ENCODE measurements around the gene HSBP1.

The HSBP1 gene

DNA sequence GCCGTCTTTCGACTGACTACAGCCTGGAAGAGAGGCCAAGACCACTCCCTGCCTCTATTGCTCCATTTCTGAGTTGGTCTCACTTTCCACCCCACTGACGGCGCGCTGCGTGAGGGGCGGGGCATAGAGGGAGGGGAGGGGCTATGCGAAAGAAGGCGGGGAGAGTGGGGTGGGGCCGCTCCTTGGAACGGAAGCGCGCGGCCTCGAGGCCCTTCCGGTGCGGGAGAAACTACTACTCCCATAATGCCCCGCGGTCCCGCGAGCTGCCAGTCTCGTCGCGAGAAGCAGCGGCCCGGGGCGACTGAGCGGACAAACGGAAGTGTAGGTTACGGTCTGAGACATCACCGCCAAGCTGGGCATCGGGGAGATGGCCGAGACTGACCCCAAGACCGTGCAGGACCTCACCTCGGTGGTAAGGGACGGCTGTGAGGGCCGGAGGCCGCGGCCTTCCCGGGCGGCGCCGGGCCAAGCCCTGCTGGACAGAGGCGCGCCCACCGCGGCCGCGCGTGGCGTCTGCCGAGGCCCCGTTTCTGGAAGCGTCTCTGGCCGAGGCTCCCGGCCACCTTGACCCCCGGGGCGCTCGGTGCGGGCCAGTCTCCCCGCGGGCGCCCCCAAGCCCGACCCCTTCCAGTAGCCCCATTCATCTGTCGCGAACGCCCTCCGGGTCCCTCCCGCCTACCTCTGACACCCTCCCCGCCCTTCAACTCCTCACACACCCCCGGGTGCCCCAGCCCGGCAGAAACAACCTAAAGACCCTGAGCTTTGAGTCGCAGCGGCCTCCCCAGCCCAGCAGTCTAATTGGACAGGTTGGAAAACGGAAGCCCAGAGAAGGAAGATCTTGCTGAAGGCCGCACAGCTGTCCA lies at the start of gene HSBP1:
TSS of gene HSBP1 (plus strand) at position 269 of the 863 bp plus-strand sequence. CDS start at position 368, 99 bp downstream.
- peak; percentile 96 for DNase-seq (ENCODE audit: low read depth, low spot score)

DNA sequence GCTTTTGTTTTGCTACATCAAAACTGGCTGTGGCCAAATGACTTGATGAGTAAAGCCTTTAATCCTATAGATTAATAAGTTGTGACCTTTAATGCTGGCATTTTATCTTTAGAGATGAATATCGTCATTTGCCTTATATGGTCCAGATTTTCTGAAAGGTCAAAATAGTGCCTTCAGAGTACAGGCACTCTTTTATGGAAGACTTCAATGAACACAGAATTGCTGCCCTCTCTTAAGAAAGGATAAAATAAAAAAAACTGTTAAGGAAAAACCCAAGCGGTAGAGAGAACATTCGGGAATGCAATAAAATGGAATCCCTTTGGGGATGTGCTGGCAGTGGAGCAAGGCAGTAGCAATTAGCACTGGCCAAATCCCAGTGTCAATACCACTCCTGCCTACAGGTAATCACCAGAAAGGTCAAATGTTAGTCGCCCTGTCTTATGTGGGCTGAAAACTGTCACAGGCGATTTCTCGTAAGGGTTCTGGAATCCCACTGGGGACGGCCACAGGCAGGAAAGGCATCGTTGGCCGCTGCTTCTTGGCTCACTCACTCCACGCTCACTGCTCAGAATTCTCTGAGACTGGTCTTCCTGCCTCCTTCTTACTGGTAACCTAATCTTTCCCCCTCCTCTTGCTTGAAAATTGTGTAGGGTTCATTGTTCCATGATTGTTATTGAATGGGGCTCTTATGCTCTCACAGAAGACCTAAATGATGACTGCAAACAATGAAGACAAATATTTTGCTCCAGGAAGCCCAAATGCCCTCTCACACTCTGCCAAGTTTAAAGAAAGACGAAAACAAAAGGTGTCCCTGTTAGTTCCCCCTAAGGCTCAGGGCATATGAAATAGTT lies 45.4 kb upstream of the HSBP1 start:
- no peak for DNase-seq (ENCODE audit: low read depth, low spot score)

DNA sequence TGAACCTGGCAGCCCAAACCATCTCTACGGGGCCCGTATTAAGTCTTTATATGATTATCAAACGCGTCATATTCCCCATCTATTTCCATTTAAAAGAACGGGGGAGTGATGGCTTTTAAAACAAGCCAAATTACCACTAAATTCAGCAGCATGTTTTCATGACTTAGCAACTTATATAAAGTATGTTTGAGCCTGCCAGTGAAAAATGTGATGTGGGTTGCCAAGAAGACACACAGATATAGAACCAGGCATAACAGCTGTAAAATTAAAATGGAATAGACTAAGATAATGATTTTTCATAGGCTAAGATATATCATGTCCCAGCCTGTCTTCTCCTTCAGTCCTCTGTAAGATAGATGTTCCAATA lies 44.8 kb upstream of the HSBP1 start:
- DNase-seq (ENCODE audit: low read depth, low spot score), result no peak

DNA sequence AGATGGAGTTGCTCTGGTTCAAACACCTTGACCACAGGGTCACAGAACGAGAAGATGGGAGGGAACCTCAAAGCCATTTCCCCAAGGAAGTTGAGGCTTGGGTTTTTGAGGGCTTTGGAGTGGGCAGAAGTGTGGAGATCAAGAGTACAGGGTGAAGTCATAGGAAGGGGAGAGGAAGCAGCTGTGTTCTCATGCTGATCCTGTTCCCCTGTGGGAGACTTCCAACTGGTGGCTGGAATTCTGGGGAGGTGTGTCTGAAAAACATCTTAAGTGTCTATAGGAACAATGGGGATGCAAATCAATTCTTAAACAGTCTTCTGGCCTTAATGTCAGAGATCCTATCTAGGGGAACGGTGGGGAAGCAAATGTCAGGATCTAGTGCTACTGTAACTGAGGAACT lies 38.8 kb upstream of the HSBP1 start:
- DNase-seq (ENCODE audit: low read depth, low spot score), result no peak

DNA sequence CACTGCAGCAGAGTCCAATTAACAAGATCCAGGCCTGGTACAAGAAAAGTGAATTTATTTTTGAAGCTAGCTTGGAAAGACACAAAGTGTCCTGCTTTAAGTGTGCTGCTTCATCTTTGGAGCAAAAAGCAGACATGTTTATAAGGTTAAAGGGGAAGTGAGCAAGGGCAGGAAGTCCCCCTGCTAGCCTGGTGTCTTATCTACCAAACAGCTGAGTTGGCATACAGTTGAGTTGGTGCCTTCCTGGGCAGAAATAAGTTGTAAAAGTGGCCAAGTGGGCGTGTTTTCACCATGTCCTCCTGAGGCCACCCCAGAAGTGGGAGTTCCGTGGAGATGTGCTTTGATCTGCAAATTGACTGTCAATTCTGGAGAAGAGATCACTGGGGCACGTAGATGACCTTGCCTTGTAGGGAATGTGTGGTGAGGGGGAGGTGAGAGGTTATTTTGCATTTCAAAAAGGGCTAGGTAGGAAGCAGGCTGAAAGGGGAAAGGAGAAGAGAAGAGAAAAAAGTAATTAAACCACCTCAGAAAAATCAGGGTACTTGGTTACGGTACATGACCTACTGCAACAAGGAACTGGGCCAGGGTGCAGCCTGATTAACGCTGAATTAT lies 38.3 kb upstream of the HSBP1 start:
- DNase-seq (ENCODE audit: low read depth, low spot score), result no peak

DNA sequence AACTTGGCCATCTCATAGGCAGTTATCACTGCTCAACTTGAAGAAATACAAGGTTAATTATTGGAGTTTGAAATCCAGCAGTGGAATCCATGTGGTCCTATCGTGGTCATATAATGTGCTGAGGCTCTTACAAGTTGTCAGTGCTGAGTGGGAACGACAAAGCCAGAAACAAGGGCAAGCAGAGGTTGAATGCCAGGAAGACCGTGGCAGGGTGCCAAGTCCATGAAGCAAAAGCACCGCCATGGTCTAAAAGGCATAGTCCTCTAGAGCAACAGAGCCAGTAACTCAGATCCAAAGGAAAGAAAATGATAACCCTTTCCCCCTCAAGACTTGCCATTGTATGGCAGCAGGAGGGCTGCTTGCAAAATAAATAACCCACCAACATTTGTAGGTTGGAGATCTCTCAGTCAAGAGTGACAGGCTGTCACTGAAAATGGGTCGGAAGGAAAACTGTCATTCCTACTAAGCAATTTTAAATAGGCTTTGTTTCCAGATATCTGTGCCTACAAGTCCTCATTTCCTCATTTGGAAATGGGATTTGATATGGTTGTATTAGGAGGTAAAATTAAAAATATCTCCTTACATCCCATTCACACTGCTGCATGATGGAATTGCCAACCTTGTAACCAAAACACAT lies 36.4 kb upstream of the HSBP1 start:
- DNase-seq (ENCODE audit: low read depth, low spot score), result peak; percentile 48

DNA sequence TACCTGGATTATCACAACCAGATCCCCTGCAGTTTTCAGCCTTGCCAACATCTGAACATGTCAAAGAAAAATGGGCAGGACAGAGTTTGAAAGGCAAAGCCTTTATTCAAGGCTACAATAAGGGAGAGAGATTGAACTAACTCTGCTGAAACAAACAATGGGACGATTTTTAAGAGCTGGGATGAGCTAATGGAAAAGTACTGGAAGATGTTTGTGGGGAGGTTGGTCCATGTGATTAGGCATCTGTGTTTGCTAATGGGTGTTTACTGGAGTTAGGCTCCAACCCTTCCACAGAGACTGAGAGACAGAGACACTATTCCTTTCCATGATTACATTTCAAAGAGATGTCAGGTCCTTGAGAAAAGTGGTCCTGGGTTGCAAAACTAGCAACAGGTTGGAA lies 35.0 kb upstream of the HSBP1 start:
- no peak for DNase-seq (ENCODE audit: low read depth, low spot score)

DNA sequence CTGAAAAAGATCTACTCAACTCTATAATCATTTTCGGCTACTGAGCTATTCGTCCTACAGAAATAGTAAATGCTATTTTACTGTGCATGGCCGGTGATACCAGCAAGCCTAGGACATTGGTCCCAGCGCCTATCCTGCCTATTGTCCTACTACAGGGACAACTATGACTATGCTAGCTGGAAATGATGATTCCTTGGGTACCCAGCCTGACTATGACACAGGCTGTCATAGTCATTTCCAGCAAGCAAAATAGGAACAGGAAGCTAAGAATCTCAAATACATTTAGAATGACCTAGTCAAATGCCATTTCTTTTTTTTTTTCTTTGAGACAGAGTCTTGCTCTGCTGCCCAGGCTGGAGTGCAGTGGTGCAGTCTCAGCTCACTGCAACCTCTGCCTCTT lies 33.7 kb upstream of the HSBP1 start:
- no peak for DNase-seq (ENCODE audit: low read depth, low spot score)

DNA sequence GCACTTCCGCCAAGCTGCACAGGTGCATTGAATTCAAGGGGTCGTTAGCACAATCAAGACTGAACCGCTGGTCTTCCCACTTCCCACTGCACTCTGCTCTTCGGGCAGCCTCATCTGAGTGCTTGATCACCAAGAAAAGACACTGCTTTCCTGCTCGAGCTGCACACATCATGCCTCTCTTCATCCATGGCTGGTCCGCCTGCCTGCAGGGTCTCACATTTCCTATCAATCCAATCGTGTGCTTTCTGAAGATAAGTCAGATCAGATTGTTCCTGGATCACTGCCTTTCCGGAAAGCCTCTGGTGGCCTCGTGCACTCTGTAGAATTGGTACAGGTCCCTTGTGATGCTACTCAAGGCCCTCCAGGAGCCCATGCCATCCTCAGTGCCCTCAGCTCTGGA lies 30.8 kb upstream of the HSBP1 start:
- no peak for DNase-seq (ENCODE audit: low read depth, low spot score)

DNA sequence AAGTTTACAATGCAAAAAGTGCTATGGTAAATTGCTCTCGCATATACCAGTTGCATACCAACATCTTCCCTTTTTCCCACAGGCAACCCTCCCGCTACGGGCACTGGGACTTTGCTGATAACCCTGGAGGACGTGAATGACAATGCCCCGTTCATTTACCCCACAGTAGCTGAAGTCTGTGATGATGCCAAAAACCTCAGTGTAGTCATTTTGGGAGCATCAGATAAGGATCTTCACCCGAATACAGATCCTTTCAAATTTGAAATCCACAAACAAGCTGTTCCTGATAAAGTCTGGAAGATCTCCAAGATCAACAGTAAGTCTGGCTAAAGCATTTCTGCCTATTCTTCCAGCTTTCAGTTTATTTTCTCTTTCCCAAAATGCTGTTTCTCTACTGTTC lies 27.9 kb upstream of the HSBP1 start:
- DNase-seq (ENCODE audit: low read depth, low spot score), result peak; percentile 71

DNA sequence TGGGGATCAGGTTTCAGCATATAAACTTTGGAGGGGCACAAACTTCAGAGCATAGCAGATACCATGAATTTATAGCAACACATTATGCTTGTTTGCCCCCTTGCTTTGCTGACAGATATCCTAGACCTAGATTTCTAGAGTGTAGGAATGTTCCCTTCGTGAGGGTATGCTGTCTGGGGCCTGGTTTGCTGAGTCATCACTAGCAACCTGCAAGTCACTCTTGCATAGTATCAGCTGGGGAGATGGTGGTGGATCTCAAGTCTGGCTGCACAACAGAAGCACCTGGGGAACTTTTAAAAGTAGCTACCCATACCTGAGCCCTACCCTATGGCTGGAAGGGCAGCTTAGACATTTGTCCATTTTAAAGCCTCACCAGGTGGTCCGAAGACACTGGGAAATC lies 22.3 kb upstream of the HSBP1 start:
- peak; percentile 8 for DNase-seq (ENCODE audit: low read depth, low spot score)

DNA sequence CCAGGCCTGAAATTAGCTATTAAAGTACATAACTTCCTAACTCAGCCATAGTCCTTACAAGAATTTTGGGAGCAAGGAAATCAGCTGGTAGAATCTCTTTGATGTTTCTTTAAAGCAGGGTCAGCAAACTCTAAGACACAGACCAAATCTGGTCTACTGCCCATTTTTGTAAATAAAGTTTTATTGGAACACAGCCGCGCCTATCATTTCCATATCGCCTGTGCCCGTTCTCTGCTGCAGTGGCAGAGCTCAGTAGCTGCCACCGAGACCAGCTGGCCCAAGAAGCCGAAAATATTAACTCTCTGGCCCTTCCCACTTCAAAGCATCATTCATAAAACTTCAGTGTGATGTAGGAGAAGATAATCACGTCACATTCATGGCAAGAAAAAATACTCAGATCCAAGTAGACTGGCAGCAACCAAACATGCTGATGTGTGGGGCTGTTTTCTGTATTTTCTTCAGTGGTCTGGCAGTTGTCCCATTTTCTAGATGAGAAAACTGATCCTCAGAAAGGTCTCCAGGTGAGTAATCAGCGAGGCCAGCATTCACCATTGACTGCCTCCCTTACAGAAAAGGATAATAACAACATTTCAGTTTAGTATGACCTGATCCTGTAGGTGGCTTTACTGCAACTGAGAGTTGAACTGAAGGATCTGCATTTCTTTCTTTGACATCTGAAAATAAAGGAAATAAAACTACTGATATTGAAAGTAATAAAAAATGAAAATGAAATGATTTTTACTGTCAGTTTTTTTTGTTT lies 18.0 kb upstream of the HSBP1 start:
- no peak for DNase-seq (ENCODE audit: low read depth, low spot score)

DNA sequence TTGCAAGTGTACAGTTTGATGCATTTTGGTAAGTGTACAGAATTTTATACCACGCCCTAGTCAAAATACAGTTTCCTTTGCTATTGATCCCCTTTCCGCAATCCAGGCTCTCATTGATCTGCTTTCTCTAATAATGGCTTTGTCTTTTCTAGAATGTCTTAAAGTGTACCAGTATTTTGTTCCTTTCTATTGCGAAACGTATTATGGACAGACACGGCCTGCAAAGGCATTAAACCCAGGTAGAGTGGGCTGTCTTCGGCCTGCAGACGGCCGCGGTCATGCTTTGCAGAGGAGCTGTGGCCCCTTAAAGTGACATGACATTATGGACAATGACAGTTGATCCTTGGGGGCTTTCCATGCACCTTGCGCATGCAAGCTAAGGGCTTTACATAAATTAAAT lies 15.9 kb upstream of the HSBP1 start:
- no peak for DNase-seq (ENCODE audit: low read depth, low spot score)

DNA sequence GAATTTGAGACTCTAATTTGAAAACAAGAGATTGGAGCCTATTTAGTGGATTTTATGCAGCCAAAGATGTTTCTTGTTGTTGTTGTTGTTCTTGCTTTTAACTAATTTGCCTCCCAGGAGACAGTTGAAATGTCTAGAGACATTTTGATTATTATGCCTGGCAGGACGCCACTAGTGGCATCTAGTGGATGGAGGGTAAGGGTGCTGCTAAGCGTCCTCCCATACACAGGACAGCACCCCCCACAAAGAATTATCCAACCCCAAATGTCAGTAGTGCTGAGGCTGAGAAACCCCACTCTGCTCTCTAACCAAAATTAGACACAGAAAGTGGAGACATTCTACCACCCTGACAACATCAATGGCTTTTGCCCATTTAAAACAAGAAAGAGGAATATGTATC lies 15.4 kb upstream of the HSBP1 start:
- DNase-seq (ENCODE audit: low read depth, low spot score), result no peak

DNA sequence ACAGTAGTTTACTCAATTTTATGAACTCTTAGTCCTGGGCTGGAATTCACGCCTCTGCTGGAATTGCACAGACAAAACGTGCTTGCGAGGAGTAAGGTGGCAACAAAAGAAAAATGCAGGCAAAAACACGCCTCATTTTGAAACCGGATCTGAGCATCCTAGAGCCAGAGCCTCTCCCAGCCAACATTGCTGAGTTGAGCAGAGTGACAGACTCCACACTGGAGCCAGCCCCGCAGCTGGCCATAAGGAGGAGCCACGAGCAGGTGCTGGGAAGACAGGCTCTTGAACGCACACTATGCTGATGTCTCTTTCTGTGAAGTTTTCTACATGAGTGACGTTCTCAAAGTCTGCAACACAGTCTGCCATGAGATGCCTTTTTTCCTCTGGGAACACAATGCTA lies 14.6 kb upstream of the HSBP1 start:
- DNase-seq (ENCODE audit: low read depth, low spot score), result no peak

DNA sequence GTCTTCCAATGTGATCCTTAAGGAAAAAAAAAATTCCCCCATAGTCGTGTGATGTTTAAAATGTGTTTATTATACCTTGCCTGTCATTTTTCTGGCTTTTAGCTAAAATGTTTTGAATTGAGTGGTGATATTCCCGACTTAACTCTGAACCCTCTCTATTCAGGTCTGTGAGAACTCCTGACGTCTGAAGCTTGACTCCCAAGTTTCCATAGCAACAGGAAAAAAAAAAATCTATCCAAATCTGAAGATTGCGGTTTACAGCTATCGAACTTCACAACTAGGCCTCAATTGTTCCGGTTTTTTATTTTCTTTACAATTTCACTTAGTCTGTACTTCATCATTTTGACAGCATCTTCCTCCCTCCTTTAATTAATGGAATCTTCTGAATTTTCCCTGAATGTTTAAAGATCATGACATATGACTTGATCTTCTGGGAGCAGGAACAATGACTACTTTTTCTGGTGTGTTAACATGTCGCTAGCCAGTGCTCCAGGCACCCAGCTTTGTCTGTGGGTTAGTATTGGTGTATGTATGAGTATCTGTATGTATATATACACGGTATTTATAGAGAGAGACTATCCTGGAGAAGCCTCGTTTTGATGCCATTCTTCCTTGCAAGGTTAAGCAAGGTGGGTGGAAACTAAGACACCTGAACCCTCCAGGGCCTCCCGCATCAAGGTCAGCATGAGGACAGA lies 12.8 kb upstream of the HSBP1 start:
- no peak for DNase-seq (ENCODE audit: low read depth, low spot score)

DNA sequence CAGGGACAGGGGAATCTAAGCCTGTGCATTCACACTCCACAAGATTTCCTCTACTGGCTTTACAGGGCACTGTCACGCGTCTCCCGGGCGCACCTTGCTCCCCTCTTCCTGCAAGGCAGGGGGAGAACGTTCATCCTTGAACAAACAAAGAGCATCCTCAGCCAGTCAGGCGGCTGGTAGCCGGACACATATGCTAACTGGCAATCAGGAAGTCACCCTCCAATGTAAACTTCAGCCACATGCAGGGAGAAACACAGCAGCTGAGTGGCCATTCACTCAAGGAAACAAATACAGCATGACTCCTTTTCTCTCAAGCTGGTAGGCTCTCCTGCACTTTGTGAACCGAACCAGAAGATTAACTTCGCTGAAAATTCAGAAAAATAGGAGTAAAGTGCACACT lies 10.8 kb upstream of the HSBP1 start:
- no peak for DNase-seq (ENCODE audit: low read depth, low spot score)

DNA sequence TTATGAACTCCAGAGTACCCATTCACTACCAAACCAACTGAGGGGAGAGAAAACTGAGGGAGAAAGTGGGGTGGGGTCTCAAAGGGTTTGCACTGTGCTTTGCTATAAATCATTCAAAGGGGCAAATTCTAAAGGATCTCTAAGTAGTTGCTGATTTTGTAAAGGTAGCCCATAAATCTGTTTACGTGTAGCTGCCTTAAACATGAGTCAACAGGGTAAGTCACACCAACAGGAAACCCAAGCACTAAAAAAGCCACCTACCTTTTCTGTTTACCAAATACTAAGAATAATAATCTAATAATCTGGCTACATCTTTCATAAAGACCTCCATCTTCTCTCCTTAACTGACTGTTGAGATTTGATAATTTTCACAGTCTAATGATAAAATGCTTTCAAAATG lies 8.4 kb upstream of the HSBP1 start:
- DNase-seq (ENCODE audit: low read depth, low spot score), result no peak

DNA sequence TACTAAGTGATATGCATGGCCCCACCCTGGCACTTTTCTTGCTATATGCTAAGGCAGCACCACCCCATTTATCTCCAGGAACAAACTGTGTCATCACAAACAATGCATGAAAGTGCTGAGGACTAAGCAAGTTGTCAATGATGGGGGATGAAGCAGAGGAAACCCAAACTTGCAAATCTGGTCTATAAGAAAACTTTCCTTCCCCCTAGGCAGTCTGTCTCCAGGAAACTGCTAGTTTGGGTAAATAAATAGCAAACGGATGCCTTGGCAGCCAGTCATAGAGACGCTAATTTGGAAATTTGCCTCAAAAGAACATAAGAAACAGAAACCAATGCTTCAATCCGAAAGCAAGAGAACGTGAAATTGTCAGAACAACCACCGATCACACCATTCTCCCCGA lies 5.6 kb upstream of the HSBP1 start:
- DNase-seq (ENCODE audit: low read depth, low spot score), result peak; percentile 77

DNA sequence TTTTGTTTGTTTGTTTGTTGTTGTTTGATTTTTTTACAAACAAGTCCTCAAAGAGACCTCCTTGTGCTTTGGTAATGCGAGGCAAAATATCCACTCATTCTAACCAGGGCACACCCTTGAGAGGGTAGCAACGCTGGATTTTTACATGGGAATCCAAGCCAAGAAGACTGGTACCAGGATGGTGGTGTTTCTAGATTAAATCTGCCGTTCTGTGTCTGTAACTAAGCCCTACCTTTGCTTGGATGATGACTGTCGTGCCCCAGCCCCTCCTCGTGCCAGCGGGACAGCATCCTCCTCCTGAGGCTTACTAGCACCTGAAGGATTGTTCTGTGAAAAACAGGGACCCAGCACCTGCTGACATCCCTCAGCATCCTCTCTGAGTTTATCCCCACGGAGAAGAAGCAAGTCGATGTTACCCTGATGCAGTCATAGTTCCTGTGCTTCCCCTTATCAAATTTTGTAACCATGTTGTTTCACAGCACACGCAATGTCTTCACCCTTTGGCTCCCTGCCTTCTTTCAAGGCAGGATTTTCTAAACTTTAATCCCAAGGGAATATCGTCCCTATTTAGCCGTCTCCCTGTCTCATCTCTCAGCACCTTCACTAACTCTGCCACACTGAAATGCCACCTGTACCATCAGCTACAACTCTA lies 5.1 kb upstream of the HSBP1 start:
- DNase-seq (ENCODE audit: low read depth, low spot score), result no peak

Data from astrocyte of the hippocampus (primary cell).